T follicular helper cell (primary cell): ENCODE measurements around the gene PSG7.
A peak's percentile ranks its signal among the peaks of the same experiment; 100 is the strongest.
"Not testable (repeated sequence)": the region's sequence is repeated elsewhere in the genome, so short reads cannot be mapped to it uniquely, and the experiment has no call there.

Experiments
- DNase-seq: peaks from one replicate; pipeline ENCODE4 v3.0.0-alpha.2; 2020; ENCODE audit warnings: low read depth
- total RNA-seq, 2 experiments: gene quantifications; one replicate each; lab custom pipeline; 2026; lab: John Stamatoyannopoulos, UW

PSG7 gene
- 0 reads per million in 2 experiments for total RNA-seq

DNA sequence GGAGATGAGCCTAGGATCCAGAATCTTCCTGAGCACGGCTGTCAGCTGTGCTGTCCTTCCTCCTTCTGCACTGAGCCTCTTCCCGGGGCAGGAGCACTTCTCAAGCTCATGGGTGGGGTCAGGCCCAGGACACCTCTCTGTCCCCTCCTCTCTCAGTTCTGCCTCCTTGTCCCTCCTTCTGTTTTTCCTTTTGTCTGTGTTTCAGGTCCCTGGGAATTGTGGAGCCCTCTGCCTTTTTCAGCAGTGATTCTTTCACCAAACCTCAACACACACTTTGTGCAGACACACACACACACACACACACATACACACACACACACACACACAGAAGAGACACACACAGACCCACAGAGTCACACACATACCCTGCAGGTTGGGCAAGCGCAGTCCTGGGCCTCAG is at the start of gene PSG7:
Gene PSG7, minus strand, starts transcription at position 101 of the 400 bp plus-strand sequence. CDS start 131 bp downstream, outside the sequence.
- not testable (repeated sequence) for DNase-seq

DNA sequence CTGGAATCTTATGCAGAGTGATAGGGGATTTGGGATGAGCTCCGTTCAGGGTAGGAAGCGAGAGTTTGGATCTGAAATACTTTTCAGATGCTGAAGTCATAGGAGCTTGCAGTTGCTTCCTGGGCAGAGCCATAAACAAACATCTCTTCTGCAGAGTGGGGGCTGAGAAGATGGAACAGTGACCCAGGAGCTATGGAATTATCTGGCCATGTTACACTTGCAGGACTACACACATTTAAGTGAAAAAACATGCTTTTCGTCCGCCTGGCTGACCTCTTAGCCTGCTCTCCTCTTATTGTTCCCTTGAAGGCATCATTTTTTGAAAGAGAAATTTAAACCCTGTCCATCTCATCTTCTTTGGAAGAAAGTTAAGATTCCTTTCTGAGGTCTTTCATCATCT is 48.6 kb upstream of the PSG7 start:
- no peak for DNase-seq

DNA sequence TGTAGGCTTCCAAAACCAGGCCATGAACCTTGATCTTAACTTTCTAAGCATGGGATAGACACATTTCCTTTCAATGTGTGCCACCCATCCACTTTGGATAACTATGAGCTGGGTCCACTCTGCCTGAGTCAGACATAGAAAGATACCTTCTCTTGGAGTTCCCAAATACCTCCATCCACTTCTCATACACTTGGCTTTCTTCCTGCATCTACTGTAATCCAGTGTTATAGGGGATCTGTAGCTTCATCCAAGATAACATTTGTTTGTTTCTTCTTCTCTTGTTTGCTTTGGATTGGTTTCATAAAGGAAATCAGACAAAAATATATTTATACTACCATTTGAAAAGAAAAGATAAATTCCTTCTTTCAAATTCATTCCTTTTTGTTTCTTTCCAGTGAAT is 45.1 kb upstream of the PSG7 start:
- DNase-seq: not testable (repeated sequence)

DNA sequence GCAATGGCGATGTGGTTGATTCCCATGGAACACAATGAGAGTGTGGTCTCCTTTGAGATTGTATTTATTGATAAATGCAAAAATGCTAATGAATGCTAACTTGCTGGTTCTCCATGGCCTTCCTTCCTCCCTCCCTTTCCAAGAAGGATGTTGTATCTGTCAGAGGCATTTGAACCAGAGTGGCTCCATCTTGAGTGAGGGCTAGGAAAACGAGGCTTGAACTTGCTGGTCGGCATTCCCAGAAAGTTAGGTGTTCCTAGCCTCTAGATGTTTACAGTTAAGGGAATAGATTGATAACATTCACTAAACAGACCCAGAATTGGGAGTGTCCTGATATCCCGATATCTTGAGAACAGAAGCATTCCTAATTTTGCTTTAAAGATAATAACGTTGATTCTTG is 34.4 kb upstream of the PSG7 start:
- DNase-seq: not testable (repeated sequence)

DNA sequence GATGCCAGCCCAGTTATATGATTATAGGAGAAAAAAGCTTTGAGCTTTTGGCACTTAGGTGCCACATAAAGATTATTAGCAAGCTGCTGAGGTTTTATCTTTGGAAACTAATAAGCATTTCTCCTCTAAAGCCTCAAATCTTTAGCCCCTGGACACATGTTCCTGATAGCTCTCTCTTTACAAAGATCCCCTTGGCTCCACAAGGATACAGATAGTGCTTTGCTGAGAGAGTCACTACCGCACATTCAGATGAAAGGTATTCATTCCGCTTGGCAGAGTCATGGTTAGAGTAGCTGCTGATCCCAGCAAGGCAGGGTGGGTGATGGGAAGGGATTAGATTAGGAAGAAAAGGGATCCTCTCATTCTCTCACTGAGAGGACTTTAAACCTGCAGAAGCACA is 28.2 kb upstream of the PSG7 start:
- no peak for DNase-seq

DNA sequence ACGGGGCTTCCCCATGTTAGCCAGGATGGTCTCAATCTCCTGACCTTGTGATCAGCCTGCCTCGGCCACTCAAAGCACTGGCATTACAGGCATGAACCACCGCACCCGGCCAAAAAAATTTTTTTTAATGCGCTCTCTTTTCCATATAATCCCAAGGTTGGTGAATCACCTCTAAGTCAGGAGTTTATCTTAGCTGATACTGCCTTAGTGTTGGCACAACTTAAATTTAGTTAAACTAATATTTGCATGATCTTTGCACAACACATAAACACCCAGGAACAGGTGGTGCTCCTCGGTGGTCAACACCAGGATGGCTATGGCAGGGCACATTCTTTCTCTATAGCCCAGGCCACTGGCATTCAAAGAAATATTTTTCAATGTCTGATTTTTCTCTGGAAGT is 24.1 kb upstream of the PSG7 start:
- no peak for DNase-seq

DNA sequence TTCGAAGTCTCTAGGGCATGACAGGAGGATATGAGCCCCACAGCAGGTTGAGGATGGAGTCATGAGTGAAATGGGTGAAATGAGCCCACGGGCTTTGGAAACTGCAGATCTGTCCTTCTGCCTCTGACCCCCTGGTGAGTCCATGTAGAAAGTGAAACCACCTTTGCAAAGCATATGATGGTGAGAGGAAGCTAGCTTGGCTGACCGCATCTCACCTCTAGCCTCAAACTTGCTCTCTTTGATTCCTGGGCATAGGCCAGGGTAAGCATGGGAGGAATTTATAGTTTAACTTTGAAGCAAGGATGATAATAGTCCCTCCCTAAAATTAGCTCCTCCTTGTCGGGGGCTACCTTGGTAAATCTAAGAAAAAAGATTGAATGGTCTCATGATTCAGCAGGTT is 15.1 kb upstream of the PSG7 start:
- DNase-seq: not testable (repeated sequence)

DNA sequence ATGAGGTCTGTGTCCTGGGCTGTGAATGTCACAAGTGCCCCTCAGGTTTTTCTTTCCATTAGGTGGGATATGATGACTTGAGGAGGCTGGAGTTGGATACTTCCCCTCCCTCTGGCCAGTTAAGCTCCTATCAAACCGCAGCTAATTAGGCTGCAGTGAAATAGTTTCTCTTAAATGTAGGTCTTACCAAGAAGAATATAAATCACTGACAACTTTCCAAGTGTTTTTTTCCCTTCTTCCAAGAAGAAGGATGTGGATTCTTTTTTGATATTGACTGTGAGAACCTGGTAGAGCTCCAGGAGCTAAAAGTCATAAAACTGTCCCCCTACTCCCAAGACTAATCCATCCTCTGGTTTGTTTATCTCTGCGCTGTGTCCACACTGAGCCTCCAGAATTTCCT is 14.5 kb upstream of the PSG7 start:
- not testable (repeated sequence) for DNase-seq

DNA sequence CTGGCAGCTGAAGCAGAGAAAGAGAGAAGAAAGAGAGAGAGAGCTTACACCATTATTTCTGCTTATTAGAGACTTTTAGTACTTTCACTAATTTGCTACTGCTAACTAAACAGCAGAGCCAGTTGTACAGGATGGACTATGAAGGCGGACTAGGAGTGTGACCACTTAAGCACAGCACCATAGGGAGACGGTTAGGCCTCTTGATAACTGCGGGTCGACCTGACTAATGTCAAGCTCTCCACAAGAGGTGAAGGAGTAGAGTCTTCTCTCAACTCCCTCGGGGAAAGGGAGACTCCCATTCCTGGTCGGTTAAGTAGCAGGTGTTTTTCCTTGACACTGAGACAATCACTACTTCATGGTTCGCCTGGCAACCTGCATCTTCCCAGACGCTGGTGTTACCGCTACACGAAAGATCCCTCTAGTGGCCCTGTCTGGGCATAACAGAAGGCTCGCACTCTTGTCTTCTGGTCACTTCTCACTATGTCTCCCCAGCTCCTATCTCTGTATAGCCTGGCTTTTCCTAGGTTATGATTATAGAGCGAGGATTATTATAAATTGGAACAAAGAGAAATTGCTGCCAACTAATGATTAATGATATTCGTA is 5.3 kb upstream of the PSG7 start:
- no peak for DNase-seq

DNA sequence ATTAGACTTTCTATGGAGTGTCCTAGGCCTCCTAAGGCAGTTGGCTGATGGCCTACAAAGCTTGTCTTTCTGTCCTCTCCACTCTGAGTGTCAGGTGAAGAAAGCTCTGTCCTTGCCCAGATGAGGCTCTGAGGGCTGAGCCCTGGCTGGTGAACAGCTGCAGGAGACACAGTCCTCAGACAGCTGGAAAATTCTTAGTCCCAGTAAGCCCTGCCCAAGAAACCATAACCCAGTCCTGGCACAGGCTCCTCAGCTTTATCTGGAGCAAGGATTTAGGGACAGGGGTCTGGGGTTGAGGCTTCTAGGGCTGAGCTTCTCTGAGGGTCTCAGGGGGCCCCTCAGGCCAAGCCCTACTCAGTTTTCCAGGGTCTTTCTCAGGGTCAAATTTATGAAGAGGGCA is 2.3 kb downstream of the PSG7 start:
- not testable (repeated sequence) for DNase-seq

DNA sequence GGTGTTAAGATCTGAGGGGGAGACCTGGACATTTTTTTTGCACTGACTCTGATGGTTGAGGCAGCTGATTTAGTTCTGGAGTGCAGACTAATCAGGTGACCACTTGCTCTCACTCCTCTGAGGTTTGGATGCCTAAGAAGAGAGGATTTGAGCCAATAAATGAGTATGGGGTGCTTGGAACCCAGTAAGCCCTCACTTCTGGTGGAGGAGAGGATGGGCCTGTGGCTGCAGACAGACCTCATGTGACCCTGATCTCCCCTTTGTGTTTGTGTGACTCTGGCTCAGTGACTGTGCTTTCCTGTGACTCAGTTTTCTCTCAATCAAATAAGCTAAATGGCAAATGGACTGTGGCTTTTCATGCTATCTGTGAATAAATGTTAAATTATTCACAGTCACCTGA is 2.8 kb downstream of the PSG7 start:
- DNase-seq: not testable (repeated sequence)

DNA sequence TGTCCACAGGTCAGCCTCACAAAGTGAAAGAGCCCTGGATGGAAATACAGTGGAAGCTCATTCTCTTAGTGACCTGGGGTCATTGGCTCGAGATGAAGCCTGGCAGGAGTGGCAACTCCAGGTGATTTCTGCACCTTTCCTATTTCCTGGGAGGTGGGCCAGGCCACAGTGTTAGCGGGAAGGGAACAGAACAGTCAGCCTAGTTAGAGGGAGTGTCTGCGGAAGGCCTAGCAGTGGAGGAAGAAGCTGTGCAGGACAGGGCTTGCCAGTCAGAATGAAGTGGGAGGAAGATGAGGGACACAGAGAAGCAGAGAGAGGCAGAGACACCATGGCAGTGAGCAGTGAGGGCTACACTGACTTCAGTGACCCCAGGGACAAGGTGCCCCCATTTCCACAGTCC is 3.6 kb downstream of the PSG7 start:
- DNase-seq: not testable (repeated sequence)

DNA sequence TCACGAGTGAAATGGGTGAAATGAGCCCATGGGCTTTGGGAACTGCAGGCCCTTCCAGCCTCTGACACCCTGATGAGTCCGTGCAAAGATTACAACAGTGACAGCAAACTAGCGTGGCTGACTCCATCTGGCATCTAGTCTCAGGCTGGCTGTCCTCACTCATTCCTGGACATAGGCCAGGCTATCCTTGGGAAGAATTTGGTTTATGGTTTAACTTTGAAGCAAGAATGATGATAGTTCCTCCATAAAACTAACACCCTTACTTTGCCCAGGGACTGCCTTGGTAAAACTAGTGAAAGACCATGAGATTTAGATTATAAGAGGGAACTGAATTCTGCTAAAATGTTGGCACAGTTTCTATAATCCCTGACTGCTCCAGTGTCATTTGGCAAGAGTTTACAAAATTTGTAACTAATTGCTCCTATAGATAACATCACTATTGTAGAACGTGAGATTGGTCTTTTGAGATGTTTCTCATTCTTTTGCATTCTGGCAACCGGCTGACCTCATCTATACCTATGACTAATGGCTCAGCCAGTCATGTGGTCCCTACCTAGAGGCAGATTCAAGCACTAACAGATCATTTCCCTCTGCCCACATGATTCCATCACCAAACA is 4.4 kb downstream of the PSG7 start:
- DNase-seq: not testable (repeated sequence)

DNA sequence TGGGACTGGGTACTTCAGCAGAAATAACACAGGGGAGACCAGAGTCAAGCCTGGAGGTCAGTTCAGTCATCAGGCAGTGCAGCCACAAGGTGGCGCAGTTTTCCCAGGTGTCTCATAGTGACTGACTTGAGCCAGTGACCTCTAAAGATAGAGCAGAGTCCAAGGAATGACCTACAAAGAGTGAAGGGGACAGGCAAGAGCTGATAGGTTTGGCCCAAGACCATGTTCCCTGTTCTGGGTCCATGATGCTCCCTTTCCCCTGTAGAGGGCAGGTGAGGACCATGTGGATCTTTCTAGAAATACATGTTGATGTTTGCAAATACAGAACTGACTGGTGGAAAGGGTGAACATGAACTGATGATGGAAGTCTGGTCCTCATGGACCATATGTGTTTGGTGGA is 6.8 kb downstream of the PSG7 start:
- not testable (repeated sequence) for DNase-seq

DNA sequence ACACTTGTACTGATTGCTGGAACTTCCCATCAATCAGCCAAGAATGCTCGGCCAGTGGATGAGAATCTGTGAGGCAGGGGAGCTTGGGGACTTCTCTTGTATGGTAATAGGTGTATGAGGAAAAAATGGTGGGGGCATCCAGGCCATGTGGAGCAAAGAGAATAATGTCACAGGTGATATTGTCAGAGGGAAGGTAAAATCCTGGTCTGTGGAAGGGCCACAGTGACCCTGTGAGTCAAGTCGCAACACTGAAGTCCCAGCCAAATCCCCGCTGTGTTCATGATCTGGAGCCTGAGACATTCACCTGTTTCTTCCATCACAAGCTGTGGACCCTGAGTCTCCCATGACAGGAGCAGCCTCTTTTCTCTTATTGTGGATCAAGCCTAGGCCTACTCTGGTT is 8.1 kb downstream of the PSG7 start:
- no peak for DNase-seq

DNA sequence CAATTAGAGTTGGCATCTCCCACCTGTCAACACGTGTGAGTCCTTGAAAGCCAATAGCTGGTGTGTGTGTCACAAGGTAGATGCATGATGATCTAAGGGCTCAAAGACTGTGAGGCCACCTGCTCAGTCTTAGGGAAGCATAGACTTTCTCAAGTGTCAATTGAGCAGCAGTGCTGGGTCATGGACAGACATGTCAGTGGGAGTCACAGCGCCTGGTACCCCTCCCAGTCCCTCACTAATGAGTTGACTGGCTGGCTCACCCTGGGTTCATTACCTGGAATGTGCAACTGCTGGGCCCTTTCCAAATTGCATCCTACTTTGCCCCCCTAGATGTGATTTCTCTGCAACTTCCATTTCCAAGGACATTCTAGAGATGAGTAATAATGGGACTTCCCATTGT is 10.2 kb downstream of the PSG7 start:
- DNase-seq: no peak

DNA sequence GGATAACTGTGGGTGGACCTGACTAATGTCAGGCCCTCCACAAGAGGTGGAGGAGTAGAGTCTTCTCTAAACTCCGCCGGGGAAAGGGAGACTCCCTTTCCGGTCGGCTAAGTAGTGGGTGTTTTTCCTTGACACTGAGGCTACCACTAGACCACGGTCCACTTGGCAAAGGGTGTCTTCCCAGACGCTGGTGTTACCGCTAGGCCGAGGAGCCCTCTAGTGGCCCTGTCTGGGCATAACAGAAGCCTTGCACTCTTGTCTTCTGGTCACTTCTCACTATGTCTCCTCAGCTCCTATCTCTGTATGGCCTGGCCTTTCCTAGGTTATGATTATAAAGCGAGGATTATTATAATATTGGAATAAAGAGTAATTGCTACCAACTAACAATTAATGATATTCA is 13.9 kb downstream of the PSG7 start:
- peak; percentile 6 for DNase-seq

DNA sequence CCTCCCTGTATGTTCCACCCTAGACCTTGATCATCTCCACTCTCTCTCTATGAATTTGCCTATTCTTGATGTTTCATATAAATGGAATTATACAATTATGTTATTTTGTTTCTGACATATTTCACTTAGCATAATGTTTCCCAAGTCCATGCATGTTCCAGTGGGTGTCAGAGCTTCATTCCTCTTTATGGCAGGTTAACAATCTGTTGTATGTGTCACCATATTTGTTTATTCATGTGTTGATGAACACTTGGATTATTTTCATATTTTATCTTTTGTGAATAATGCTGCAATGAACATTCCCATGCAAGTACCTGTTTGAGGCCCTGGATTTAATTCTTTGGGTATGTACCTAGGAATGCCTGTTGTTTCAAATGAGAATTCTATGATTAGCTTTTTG is 16.0 kb downstream of the PSG7 start:
- not testable (repeated sequence) for DNase-seq

DNA sequence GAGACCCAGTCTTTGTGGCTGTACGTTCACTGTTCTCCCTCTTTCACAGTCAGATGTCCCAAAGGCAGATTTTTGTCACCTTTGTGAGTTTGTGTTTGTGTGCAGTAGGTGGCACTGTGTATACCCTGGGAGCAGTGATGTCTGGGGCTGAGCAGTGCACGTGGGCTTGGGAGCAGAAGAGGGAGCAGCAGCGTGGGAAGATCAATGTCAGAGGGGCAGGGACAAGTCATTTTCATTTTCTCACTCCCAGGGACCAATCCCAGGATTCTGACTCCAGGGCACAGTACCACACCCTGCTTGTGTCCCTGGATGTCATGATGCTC is 17.3 kb downstream of the PSG7 start:
- no peak for DNase-seq

DNA sequence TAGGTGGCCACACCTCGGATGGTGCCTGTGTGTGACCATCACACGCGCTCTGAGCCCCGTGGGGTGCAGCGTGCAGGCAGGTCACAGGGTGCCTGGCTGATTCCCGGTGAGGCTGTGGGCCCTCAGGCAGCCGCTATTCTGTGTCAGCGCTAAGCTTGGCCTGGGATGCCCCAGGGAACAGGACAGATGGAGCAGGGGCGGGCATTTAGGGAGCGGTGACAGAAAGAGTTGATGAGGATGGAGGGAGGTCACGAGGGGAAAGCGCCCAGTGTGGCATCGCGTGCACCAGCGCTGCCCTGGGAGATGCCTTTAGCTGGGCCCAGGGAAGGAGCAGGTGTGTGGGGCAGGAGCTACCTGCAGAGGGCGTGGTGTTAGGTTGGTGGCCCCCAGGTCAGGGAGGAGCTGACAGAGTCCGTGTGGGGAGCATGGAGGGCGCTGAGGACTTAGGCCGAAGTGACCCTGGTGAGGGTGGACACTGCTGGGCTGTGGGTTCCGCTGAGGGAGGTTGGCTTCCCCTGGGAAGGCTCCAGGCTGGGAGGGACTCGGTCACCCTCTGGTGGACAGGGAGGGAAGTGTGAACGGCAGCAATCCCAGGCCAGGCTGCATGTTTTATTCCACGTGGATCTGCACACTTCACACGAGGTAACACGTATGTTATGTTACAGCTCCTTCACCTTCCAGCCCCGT is 17.8 kb downstream of the PSG7 start:
- DNase-seq: not testable (repeated sequence)

DNA sequence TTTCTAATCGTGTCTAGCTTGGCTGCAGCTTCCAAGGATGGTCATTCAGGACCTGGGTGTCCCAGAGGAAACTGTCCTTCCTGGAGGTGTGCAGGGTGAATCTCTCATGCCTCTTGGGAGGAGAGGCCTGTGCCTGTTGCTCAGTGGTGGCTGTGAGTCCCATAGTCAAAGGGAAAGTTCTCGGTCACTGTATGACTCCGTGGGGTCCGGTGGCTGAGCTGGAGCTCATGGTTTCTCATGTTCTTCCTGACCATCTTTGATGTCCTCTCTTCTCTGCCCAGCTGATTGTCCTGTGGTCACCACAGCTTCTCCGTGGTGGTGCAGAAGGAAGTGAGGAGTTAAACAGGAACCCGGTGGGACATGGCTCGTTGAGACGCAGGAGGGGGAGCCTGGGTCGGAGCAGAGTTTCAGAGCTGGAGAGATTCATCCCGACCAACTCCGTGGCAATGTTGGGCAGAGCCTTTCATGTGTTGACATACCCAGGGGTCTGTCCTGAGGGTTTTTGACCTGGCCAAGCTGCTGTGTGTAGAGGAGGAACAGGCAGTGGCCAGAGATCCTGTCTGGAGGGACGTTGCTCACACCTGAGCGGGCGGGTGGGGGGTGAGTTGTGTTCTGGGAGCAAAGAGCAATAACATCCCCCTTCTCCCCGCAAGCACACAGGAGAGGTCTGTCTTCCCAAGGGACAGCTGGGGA is 18.5 kb downstream of the PSG7 start:
- DNase-seq: not testable (repeated sequence)

DNA sequence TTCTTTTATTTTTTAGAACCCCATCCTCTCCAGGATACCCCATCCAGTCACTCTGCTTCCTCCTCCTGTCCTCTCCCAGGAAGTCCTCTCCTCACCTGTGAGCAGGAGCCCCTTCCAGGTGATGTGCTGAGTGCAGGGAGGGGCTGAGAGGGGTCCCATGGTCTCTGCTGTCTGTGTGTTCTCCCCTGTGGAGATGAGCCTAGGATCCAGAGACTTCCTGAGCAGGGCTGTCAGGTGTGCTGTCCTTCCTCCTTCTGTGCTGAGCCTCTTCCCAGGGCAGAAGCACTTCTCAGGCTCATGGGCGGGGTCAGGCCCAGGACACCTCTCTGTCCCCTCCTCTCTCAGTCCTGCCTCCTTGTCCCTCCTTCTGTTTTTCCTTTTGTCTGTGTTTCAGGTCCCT is 19.4 kb downstream of the PSG7 start, which contains the start of gene PSG6:
Gene PSG6, minus strand, starts transcription at position 261 of the 400 bp plus-strand sequence. Its CDS starts 102 bp downstream, at position 159.
- not testable (repeated sequence) for DNase-seq

DNA sequence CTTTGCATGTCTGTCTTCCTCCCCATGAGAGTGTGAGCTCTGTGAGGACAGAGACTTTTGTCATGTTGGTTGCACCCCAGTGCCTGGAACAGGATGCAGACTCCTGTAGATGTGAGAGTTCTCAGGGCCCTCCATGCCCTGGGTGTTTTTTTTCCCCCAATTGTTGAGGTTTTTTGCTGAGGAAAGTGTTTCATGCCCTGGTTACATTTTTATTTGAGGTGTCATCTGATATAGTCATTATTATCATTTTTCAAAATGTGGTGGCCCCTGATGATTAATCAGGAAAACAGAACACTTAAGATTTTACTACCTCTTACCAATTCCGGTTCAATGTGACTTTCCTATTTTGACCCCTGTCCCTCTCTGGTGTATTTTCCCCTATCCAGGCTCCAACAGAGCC is 20.1 kb downstream of the PSG7 start:
- not testable (repeated sequence) for DNase-seq
